HS-5 (cell line): ENCODE data around the gene DBNDD2.

Source experiments
- DNase-seq: peaks from one replicate; pipeline ENCODE4 v3.0.0-alpha.2; 2012; ENCODE audit warnings: low read depth

DBNDD2 gene

DNA sequence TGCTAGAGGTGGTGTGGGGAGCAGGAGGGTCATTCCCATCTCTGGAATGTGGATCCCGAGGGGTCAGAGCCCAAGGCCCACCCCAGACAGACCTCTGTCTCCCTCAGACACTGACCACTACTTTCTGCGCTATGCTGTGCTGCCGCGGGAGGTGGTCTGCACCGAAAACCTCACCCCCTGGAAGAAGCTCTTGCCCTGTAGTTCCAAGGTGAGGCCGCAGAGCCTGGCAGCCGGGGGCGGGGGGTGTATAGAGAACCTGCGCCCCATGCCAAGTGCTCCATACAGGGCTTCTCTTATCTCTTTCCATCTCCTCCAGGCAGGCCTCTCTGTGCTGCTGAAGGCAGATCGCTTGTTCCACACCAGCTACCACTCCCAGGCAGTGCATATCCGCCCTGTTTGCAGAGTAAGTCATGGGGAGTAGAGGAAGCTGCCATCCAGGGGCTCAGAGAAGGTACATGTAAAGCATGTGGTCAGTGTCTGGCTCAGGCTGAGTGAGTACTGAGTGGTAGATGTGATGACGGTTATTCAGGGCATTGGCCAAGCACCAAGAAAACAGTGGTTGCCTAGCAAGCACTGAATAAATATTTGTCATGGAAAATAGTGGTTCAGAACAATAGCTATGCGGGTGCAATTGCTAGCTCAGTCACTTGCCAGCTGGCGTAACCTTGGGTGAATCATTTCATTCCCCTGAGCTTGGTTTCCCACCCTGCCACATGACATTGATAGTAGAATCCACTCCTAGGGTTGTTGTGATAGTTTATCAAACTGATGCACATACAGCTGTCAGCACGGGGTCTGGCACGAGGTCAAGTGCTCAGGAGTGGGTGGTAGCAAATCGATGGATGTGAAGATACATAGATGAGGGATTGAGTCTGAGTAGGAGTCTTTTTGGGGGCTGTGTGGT lies 11.4 kb downstream of the DBNDD2 start:
- peak; percentile 100 for DNase-seq

DNA sequence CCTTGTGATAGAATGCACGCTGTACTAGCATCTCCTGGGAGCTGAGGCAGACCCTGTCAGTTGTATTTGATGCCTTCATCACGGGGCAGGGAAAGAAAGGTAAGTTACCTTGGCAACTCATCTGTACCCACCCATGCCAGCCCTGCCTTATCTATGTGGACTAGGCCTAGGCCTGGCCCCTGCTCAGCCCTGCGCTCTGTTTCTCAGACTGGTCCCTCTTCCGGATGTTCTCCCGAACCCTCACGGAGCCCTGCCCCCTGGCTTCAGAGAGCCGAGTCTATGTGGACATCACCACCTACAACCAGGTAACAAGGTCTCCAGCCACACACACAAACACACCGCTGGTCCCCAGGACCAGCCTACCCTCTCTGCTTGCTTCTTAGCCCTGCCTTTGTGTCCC lies 12.0 kb downstream of the DBNDD2 start:
- DNase-seq: no peak

DNA sequence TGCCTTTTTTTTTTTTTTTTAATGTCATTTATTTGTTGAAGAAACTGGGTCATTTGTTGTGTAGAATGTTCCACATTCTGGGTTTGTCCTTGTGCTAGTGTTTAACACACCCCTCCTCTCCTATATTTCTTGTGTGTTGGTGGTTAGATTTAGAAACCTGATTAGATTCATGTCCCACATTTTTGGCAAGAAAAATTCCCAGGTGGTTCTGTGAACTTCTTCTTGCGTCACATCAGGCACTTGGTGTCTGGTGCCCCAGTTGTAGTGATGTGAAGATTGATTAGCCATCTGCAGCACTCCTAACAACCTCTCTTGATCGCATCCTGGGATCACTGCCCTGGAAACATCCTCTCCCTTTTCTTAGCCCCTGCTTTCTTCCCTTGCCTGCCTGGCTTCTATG lies 15.6 kb downstream of the DBNDD2 start:
- no peak for DNase-seq

DNA sequence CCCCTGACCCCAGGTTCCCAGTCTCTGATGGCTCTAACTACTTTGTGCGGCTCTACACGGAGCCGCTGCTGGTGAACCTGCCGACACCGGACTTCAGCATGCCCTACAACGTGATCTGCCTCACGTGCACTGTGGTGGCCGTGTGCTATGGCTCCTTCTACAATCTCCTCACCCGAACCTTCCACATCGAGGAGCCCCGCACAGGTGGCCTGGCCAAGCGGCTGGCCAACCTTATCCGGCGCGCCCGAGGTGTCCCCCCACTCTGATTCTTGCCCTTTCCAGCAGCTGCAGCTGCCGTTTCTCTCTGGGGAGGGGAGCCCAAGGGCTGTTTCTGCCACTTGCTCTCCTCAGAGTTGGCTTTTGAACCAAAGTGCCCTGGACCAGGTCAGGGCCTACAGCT lies 17.5 kb downstream of the DBNDD2 start:
- DNase-seq: no peak

DNA sequence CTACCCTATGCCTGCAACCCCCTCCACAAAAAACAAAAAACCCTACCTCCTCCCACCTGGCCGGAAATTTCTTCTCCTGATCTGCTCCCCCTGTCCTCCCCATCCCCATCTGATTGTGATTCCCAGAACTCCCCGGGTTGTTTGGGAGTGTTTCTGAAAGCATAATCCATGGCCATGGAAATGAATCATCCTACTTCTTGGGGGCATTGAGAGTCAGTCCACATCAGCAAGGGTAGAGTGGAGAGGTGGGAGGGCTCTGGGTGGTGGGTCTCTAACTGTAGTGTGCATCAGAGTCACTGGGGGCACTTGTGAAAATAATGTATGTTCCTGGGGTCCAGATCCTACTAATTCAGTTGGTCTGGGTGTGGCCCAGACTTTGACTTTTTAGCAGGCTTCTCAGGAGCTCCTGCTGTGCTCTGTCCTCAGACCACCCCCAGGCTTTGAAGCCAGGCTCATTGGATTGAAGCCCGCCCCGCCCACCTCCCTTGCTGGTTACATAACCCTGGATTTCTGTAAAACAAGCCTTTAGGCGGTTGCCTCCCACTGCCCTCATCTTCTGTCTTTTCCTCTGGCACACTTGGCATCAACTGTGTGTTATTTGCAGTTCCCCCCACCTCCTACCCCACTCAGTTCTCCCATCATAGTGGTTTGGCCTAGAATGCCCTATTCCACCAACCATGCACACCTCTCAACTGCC lies 18.4 kb downstream of the DBNDD2 start:
- DNase-seq: no peak

DNA sequence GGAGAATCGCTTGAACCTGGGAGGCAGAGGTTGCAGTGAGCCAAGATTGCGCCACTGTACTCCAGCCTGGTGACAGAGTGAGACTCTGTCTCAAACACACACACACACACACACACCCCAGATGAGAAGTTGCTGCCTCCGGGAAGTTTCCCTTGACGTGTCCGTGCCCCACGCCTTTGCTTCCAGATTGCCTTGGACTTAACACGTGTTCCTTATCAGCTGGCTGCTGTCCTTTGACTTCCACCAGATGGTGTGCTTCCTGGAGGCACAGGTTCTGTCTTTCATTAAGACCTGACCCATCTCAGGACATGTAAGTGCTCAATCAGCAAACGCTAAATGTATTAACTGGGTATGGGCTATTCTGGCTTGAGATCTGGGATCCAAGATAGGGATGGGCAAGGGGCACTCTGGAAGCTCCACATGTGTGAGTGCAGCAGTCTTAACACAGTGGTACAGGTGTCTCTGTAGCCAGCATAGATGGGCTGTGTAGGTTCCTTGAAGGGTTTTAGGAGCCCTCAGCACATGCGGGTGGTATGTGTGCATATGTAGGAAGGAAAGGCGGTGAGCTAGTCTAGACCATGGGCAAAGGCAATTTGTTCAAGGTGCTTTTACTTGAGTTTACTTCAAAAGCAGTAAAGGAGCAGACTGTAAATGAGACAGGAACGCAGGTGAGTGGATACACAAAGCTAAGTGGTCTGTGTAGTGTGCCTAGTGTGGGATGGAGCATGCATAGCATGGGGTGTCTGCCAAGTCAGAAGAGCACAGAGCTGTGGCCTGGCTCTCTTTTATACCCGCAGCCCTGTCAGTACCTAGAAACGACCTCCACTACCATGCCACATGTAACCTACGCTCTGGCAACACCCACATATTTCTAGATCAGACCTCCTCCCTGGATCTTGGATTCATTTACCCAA lies 19.4 kb downstream of the DBNDD2 start:
- no peak for DNase-seq

DNA sequence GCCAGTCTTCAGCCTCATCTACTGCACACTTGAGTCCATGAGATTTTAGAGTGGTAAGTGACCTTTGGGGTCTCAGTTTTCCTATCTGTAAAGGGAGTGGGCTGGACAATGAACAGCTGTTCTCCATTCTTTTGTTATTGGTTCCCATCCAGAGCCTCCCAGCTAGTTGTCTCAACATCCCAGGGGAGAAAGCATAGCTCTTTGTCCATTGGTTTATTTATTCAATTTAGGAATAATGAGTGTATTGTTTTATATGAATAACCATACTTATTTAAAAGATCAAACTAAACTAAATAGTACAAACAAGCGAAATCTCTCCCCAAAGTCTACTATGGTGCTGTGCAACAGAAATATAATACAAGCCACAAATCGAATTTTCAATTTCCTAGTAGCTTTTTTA lies 21.5 kb downstream of the DBNDD2 start:
- DNase-seq: no peak

DNA sequence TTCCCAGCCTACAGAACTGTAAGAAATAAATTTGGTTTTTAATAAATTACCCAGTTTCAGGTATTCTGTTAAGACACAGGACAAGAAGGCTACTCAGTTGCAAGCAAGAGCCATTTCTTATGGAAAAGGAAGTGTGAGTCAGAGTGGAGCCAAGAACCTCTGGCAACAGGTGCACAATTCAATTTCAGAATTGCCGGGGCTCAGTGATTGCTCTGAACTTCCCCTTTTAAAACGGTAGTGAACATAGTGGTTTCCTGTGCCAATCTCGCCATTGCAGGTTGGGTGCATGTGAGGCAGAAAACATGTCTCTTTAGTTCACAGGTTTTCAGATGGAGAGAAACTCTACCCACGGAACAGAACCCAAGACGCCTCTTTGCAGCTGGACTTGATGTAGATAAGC lies 24.2 kb downstream of the DBNDD2 start:
- no peak for DNase-seq

DNA sequence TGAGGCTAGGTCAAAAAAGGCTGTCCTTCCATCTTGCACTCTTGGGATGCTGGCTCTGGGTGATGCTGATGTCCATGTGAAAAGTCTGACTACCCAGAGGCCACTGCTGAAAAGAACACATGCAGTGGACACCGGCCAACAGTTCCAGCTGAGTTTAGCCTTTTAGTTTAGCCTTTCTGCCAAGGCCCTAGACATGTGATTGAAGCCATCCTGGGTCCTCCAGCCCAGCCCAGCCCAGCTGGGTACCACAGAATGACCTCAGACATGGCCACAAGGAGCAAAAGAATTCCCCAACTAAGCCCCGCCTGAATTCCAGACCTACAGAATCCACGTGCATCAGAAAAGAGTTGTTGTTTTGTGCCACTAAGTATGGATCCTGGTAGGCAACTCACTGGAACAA lies 25.2 kb downstream of the DBNDD2 start:
- DNase-seq: peak; percentile 40

DNA sequence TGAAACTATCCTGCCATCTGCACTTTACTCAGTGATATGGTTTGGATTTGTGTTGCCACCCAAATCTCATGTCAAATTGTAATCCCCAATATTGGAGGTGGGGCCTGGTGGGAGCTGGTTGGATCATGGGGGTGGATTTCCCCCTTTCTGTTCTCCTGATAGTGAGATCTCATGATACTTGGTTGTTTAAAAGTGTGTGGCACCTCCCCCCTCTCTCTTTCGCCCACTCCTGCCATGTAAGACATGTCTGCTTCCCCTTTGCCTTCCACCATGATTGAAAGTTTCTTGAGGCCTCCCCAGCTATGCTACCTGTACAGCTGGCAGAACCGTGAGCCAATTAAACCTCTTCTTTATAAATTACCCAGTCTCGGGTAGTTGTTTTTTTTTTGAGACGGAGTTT lies 25.9 kb downstream of the DBNDD2 start:
- no peak for DNase-seq

DNA sequence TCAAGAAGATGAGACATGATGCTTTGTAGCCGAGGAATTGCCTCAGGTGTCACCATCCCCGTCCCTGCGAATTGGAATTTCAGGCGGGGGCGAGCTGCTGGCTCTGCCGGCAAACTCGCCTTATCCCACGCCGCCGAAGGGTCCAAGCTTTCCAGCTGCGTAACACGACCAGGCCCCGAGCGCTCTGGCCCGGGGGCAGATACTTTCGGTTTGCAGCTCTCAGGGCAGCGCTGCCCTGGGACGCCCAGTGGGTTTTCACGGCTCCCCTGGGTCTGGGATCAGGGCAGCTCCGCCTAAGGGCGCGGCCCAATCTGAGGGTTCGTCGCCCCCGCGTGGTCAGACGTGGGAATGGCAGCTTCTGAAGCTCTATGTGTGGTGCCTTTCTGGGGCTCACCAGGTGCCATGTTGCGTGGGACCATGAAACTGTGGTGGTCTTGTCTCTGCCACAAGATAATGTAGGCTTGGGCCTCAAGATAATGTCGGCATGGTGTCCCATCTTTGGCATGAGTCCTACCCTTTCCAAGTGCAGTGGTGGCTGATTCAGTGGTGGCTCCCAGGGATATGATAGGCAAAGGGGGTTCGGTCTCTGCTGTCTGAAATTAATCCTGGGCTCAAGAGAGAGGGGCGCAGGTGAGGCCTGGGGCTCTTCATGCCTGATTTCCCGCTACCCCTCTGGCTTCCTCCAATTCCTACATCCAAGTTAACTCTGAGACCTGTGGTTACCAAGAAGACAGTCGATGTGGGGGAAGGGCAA lies 28.8 kb downstream of the DBNDD2 start:
- DNase-seq: peak; percentile 74

DNA sequence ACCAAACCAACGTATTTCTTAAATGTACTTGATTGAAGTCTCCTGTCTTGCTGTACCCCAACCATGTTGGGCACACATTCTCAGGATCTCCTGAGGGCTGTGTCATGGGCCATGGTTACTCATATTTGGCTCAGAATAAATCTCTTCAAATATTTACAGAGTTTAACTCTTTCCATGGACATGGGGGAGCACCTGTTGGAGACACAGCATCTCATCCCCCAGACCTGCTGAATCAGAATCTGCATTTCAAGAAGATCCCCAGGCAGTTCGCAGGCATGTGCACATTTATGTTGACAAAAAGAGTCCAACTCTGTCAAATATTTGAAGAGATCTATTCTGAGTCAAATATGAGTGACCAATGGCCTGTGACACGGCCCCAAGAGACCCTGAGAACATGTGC lies 32.3 kb downstream of the DBNDD2 start:
- DNase-seq: no peak

DNA sequence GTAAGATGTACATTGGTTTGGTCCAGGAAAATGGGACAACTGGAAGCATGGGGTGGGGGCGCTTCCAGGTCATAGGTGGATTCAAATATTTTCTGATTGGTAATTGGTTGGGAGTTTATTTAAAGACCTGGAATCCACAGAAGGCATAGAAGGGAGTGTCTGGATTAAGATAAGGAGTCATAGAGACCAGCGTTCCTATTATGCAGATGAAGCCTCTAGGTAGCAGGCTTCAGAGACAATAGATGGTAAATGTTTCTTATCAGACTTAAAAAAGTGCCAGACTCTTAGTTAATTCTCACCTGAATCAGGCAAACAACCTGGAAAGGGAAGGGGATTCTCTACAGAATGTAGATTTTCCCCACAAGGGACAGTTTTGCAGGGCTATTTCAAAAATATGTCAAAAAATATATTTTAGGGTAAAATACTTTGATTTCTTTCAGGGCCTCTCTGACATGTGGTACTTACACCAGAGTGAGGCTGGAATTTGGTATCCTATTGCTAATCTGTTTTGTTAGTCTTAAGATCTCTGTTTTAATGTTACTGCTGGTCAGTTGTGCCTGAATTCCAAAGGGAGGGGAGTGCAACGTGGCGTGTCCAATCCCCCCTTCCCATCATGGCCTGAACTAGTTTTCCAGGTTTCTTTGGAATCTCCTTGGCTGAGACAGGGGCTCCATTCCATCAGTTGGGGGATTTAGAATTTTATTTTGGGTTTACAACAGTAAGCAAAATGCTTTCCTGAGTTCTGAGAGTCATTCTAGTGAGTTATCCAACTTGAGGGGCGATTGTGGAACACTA lies 33.0 kb downstream of the DBNDD2 start:
- DNase-seq: no peak

DNA sequence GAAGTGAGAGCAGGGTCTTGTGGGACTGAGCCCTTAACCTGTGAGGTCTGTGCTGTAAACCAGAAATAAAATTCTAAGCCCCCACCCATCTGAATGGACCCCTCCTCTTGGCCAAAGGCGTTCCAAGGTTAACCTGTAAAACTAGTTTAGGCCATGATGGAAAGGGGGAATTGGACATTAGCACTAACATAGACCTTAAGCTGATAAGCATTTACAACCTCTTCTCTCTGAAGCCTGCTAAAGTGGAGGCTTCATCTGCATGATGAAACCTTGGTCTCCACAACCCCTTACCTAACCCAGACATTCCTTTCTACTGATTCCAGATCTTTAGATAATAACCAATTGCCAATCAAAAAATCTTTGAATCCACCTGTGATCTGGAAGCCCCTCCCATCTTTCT lies 33.7 kb downstream of the DBNDD2 start:
- DNase-seq: no peak

DNA sequence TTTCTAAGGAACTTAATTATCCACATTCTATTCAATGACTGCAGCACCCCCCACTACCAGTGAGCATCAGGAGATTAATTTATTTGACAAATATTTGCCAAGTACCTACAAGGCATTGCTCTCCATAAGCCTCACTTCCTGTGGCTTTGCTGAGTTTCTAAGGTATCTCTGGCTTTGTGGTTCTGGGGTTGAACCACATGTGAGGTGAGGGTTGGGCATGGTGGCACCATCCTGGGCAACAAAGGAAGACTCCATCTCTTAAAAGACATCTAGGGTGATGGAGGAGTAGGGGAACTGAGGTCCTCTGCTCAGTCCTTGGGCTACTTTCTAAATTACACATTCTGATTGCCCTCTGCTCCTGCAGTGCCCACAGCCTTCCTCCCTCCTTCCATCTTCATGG lies 36.0 kb downstream of the DBNDD2 start:
- DNase-seq: no peak

DNA sequence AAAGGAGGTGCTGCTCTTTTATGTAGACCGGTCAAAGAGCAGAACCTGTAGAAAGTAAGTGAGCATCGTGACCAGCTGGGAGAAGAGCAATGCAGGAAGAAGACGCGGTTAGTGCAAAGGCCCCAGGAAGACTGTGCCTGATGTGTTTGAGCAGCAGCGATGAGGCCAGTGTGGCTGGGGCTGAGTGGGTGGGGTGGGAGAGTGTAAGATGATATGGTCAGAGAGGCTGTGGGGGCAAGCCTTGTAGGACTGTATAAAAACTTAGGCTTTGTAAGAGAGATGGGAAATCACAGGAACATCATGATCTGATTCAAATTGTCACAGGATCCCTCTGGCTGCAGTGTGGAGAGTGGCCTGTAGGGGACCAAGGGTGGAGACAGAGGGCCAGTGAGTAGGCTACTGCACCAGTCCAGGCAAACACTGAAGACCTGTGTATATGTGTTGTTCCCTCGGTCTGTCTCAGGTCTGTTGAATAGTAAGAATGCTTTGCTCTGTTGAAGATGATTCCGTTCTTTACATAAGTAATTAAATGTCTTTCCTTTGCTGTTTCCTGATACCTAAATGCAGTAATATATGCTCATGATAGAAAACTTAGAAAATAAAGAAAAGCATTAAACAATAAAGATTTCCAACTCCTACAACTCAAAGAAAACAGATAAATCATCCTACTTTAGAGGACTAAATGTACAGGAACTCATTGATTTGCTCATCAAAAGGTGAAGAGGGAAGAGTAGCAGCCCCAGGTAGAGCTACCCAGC lies 37.9 kb downstream of the DBNDD2 start:
- DNase-seq: no peak

DNA sequence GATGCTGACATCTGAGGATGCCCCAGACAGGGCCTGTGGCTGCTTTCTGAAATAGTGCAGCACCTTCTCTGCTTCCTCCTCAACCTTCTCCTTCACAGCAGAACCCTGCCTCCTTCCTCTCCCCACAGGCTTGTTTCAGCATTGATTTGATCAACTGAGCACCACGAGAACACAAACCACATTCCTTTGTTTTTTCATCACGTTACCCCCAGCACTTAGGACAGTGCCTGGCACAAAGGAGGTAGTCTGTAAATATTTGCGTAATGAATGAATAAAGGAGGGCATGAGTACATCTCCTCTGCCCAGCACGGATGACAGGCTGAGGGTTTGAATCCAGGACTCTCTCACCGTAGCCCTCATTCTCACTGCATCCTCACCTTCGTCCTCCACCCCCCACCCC lies 40.2 kb downstream of the DBNDD2 start:
- no peak for DNase-seq

DNA sequence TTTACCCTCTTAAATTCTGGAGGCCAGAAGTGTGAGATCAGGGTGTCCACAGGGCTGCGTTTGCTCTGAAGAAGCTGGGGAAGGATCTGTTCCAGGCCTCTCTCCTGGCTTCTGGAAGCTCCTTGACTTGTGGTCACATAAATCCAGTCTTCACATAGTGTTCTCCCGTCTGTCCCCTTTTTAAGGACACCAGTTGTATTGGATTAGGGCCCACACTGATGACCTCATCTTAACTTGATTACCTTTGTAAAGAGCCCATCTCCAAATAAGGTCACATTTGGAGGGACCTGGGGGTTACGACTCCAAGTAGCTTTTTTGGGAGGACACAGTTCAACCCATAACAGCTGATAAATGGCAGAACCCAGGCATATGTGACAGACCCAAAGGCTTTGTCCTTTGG lies 41.4 kb downstream of the DBNDD2 start:
- DNase-seq: no peak

DNA sequence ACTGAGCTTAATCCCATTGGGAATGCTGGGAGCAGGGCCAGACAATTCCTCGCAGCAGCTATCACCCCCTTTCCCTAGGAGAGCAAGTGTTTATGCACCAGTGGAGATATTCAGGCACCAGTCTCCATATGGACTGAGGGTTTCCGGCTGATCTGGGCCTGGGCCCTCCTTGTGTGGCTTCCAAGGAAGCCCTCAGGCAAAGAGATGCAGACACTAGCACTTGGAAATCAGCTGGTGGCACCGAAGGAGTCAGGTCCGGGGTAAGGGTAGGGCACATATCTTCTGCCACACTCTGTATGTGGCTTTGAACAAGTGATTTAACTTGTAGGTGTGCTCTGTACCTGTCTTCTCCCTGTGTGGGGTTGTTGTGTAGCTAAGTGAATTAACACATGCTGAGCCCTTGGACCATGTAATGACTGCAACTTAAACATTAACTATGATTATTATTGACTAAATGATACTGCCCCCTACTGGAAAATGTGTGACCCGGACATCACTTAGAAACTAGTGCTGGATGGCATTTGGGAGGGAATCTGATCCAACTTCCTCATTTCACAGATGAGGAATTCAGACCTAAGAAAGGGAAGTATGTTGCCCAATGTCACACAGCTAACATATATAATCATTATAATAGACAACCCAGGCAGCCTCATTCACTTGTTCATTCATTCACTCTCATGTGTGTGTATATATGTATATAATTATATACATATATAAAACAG lies 42.2 kb downstream of the DBNDD2 start:
- peak; percentile 23 for DNase-seq

DNA sequence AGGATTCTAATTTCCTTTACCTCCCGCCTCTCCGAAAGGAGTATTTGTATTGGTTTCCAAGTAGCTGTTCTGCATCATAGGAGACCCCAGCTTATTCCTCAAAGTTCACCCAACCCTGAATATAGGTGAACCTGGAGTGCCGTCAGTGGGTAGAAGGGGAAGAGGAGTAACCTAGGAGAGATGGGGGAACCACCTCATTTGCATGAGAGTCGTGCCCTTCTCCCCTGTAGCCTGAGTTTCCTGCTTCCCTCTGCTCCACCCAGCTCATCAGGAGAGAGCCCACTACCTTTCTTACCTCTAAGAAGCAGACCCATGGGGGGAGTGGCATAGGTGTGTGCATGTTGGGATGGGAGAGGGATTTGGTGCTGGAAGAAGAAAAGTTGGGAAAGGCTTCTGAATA lies 44.1 kb downstream of the DBNDD2 start:
- no peak for DNase-seq
